ENCODE measurements around the gene MCC. TPM values are rescaled to one million over a fixed set of nuclear protein-coding genes. Genes with fewer than 3 reads are reported as not detected.
A peak's percentile ranks its signal among the peaks of the same experiment; 100 is the strongest.

MCC gene
- polyA plus RNA-seq, 1 donor (not counting 4 experiments of a cell fraction or from before 2014, with no cell fraction given), result 24.6 TPM

DNA sequence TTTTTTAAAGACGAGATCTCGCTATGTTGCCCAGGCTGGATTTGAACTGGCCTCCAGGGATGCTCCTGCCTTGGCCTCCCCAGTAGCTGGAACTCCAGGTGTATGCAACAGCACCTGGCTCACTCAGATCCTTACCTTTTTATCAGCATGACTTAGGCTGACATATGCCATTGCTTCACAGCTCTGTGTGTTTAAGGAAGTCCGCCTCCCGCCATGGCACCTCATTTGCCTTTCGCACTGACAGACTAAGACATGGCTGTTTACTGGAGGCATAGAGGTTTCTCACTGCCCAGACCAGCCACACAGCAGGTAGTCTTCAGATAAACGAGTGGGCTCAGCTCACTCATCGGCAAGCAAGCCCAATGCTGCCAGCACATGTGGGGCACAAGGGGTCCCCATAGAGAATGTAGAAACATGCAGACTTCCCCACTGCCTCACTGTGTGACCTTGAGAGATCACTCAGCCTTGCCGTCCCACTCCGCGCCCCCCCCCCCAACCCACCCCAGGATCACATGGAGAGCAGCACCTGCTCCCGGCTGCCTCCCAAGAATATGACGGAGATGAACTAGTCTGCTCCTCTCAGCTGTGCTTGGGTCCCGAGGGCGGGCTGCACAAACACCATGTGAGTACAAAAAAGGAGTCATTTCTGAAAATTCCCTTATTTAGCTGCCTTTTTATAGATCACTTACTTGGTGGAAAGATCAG, 448.9 kb downstream of the MCC start:
- Histone ChIP-seq H3K9me3 (ENCODE audit: control insufficient read depth, low read depth, low read length) (no peaks in the 10 kb centered on the region), H3K4me2 (ENCODE audit: control insufficient read depth, extremely low read depth, insufficient read depth, low read depth, low read length) (no peak overlapping the region), H3K4me3 (ENCODE audit: control insufficient read depth in 2 of 3, extremely low read depth in 1 of 3, insufficient read depth in 2 of 3, low read depth in 1 of 3, low read length in 3 of 3) (no peak overlapping the region), H4K20me1 (ENCODE audit: control insufficient read depth, extremely low read depth, insufficient read depth, low read length) (no peaks in the 10 kb centered on the region), H3K4me1 (ENCODE audit: control insufficient read depth, extremely low read depth, insufficient read depth, low read length) (peaks cover 25% of the 10 kb centered on the region), H3K79me2 (ENCODE audit: control insufficient read depth, insufficient read depth, low read length) (no peaks in the 10 kb centered on the region), H3K9ac (ENCODE audit: control insufficient read depth, extremely low read depth, insufficient read depth, low read length) (no peak overlapping the region), H2AFZ (ENCODE audit: control insufficient read depth, low read length) (no peak overlapping the region), H3K27me3 (ENCODE audit: control insufficient read depth, extremely low read depth, insufficient read depth, low read length) (no peaks in the 10 kb centered on the region), H3K9me1 (ENCODE audit: control insufficient read depth, extremely low read depth, insufficient read depth, low read length) (no peaks in the 10 kb centered on the region), H3K27ac (ENCODE audit: control insufficient read depth, insufficient read depth, low read length) (peak overlapping the region; percentile 83), H3K36me3 (ENCODE audit: control insufficient read depth in 2 of 2, extremely low read depth in 1 of 2, insufficient read depth in 2 of 2, low read length in 2 of 2) (peaks cover 10 to 20% of the 10 kb centered on the region in 2 experiments)
- DNase-seq (ENCODE audit: low read depth, low spot score) (no peak), FAIRE-seq (no peak)
- TF ChIP-seq EZH2 (IDR thresholded peaks at IDR 0.05; ENCODE audit: low read length), result no peak
- TF ChIP-seq, protein P1, sequence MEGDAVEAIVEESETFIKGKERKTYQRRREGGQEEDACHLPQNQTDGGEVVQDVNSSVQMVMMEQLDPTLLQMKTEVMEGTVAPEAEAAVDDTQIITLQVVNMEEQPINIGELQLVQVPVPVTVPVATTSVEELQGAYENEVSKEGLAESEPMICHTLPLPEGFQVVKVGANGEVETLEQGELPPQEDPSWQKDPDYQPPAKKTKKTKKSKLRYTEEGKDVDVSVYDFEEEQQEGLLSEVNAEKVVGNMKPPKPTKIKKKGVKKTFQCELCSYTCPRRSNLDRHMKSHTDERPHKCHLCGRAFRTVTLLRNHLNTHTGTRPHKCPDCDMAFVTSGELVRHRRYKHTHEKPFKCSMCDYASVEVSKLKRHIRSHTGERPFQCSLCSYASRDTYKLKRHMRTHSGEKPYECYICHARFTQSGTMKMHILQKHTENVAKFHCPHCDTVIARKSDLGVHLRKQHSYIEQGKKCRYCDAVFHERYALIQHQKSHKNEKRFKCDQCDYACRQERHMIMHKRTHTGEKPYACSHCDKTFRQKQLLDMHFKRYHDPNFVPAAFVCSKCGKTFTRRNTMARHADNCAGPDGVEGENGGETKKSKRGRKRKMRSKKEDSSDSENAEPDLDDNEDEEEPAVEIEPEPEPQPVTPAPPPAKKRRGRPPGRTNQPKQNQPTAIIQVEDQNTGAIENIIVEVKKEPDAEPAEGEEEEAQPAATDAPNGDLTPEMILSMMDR (optimal IDR thresholded peaks at IDR 0.05 in 1 of 3, IDR thresholded peaks at IDR 0.05 in 1 of 3, conservative IDR thresholded peaks at IDR 0.05 in 1 of 3; ENCODE audit: extremely low read depth in 1 of 3, insufficient read depth in 2 of 3, low read length in 3 of 3), result no peak
- dilution Hi-C loops (cut with MboI; ENCODE audit: extremely low pct_ligation_motif_present, low sequenced_read_pairs), result no loop called here

DNA sequence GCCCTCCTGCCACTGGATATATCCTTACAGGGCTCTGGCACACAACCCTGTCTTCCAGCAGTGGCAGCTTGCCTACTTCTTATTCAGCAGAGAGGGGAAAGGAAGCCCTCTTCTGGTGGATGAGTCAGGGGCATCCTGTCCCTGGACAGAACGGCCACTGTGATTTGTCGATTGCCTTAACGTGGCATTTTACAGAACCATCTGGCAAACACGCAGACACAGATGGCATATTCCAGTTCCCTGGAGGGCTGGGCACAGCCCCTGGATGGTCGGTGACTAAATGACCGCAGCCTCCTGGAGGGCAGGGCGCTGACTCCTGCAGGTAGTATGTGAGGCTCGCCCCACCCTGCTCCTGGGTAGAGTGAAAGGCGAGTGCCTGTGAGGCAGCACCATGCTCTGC, 449.5 kb downstream of the MCC start:
- Histone ChIP-seq H3K27ac (ENCODE audit: control insufficient read depth, insufficient read depth, low read length) (peak overlapping the region; percentile 83), H2AFZ (ENCODE audit: control insufficient read depth, low read length) (no peak overlapping the region), H3K9ac (ENCODE audit: control insufficient read depth, extremely low read depth, insufficient read depth, low read length) (peak overlapping the region; percentile 48), H3K9me1 (ENCODE audit: control insufficient read depth, extremely low read depth, insufficient read depth, low read length) (no peaks in the 10 kb centered on the region), H3K36me3 (ENCODE audit: control insufficient read depth in 2 of 2, extremely low read depth in 1 of 2, insufficient read depth in 2 of 2, low read length in 2 of 2) (peaks cover 3 to 18% of the 10 kb centered on the region in 2 experiments), H3K9me3 (ENCODE audit: control insufficient read depth, low read depth, low read length) (no peaks in the 10 kb centered on the region), H3K27me3 (ENCODE audit: control insufficient read depth, extremely low read depth, insufficient read depth, low read length) (no peaks in the 10 kb centered on the region), H4K20me1 (ENCODE audit: control insufficient read depth, extremely low read depth, insufficient read depth, low read length) (no peaks in the 10 kb centered on the region), H3K79me2 (ENCODE audit: control insufficient read depth, insufficient read depth, low read length) (no peaks in the 10 kb centered on the region), H3K4me3 (ENCODE audit: control insufficient read depth in 2 of 3, extremely low read depth in 1 of 3, insufficient read depth in 2 of 3, low read depth in 1 of 3, low read length in 3 of 3) (no peak overlapping the region), H3K4me1 (ENCODE audit: control insufficient read depth, extremely low read depth, insufficient read depth, low read length) (peaks cover 18% of the 10 kb centered on the region), H3K4me2 (ENCODE audit: control insufficient read depth, extremely low read depth, insufficient read depth, low read depth, low read length) (peak overlapping the region; percentile 35)
- DNase-seq (ENCODE audit: low read depth, low spot score) (peak; percentile 96), FAIRE-seq (peak; percentile 20)
- dilution Hi-C loops (cut with MboI; ENCODE audit: extremely low pct_ligation_motif_present, low sequenced_read_pairs), result no loop called here
- no peak for TF ChIP-seq EZH2 (IDR thresholded peaks at IDR 0.05; ENCODE audit: low read length)
- TF ChIP-seq, protein P1 (optimal IDR thresholded peaks at IDR 0.05 in 1 of 3, IDR thresholded peaks at IDR 0.05 in 1 of 3, conservative IDR thresholded peaks at IDR 0.05 in 1 of 3; ENCODE audit: extremely low read depth in 1 of 3, insufficient read depth in 2 of 3, low read length in 3 of 3), result peak in 1 of 3 experiments; percentile 58
